T-helper 9 cell (primary cell): ENCODE measurements around the gene IGDCC3.
"Not testable (repeated sequence)": the region's sequence is repeated elsewhere in the genome, so short reads cannot be mapped to it uniquely, and the experiment has no call there.

Source experiments
- DNase-seq: peaks from one replicate; pipeline ENCODE4 v3.0.0-alpha.2; 2020

The IGDCC3 gene

GRCh38 chr15:65405791-65406423, 28.1 kb upstream of the IGDCC3 start:
- no peak for DNase-seq

- DNase-seq, result no peak
Measured at GRCh38 chr15:65404186-65404872, 26.5 kb upstream of the IGDCC3 start.

- DNase-seq, result no peak
Measured at GRCh38 chr15:65402961-65403360, 25.2 kb upstream of the IGDCC3 start.

- no peak for DNase-seq
Measured at GRCh38 chr15:65401611-65402240, 23.9 kb upstream of the IGDCC3 start.

GRCh38 chr15:65400760-65401610, 23.2 kb upstream of the IGDCC3 start:
- peak; percentile 31 for DNase-seq

- no peak for DNase-seq
Measured at GRCh38 chr15:65399997-65400396, 22.2 kb upstream of the IGDCC3 start.

- DNase-seq, result no peak
Measured at GRCh38 chr15:65399001-65399706, 21.4 kb upstream of the IGDCC3 start.

- not testable (repeated sequence) for DNase-seq
Measured at GRCh38 chr15:65398486-65398885, 20.7 kb upstream of the IGDCC3 start.

GRCh38 chr15:65396965-65397317, 19.1 kb upstream of the IGDCC3 start:
- no peak for DNase-seq

- DNase-seq, result no peak
Measured at GRCh38 chr15:65396283-65396964, 18.6 kb upstream of the IGDCC3 start.

- DNase-seq, result no peak
Measured at GRCh38 chr15:65395567-65396202, 17.9 kb upstream of the IGDCC3 start.

GRCh38 chr15:65394936-65395335, 17.1 kb upstream of the IGDCC3 start:
- no peak for DNase-seq

GRCh38 chr15:65394280-65394789, 16.5 kb upstream of the IGDCC3 start:
- no peak for DNase-seq

GRCh38 chr15:65393557-65393956, 15.8 kb upstream of the IGDCC3 start:
- DNase-seq, result no peak

GRCh38 chr15:65393091-65393490, 15.3 kb upstream of the IGDCC3 start:
- DNase-seq, result no peak

- DNase-seq, result no peak
Measured at GRCh38 chr15:65392368-65392767, 14.6 kb upstream of the IGDCC3 start.

- DNase-seq, result no peak
Measured at GRCh38 chr15:65391732-65392131, 13.9 kb upstream of the IGDCC3 start.

GRCh38 chr15:65390447-65390846, 12.6 kb upstream of the IGDCC3 start:
- DNase-seq, result no peak

GRCh38 chr15:65389226-65389625, 11.4 kb upstream of the IGDCC3 start:
- no peak for DNase-seq

- no peak for DNase-seq
Measured at GRCh38 chr15:65388306-65389080, 10.7 kb upstream of the IGDCC3 start.
